Chondrocyte (in vitro differentiated cells): ENCODE measurements around the gene AKAP13. TPM values are rescaled to one million over a fixed set of nuclear protein-coding genes. Genes with fewer than 3 reads are reported as not detected.

ENCODE experiments used
- DNase-seq: peaks from one replicate; pipeline ENCODE4 v3.0.0; 2021; ENCODE audit warnings: mixed read lengths, low spot score
- H3K27ac Mint-ChIP-seq: one replicate; pipeline ENCODE4 v1.8.0; 2021; ENCODE audit warnings: mild to moderate bottlenecking, moderate library complexity, mixed read lengths; ENCODE audit not compliant: unreplicated experiment
- H3K27me3 Mint-ChIP-seq: 2 replicates; pipeline ENCODE4 v1.8.0; 2021; ENCODE audit warnings: low read depth, mixed read lengths
- H3K36me3 Mint-ChIP-seq: 2 replicates; pipeline ENCODE4 v1.8.0; 2021; ENCODE audit warnings: low read depth, mixed read lengths
- H3K4me1 Mint-ChIP-seq: 2 replicates; pipeline ENCODE4 v1.8.0; 2021; ENCODE audit warnings: low read depth, mild to moderate bottlenecking, mixed read lengths
- H3K4me3 Mint-ChIP-seq: one replicate; pipeline ENCODE4 v1.8.0; 2021; ENCODE audit warnings: mild to moderate bottlenecking, moderate library complexity, mixed read lengths; ENCODE audit not compliant: unreplicated experiment
- H3K9me3 Mint-ChIP-seq: 2 replicates; pipeline ENCODE4 v1.8.0; 2021; ENCODE audit warnings: low read depth, mixed read lengths
- total RNA-seq: library from RNA; stranded (reverse); gene quantifications from 3 replicates; pipeline ENCODE4 v1.2.1, GENCODE V29; 2021
- TF ChIP-seq, protein P1 (sequence below): fragments of 200-600 bp; sonication (generic); IDR thresholded peaks from 2 replicates; pipeline ENCODE4 v1.5.0; 2021; ENCODE audit warnings: antibody characterized with exemption, mild to moderate bottlenecking, moderate library complexity

Gene AKAP13
- total RNA-seq, 1 donor from 2014 or later: 80.6 TPM

DNA sequence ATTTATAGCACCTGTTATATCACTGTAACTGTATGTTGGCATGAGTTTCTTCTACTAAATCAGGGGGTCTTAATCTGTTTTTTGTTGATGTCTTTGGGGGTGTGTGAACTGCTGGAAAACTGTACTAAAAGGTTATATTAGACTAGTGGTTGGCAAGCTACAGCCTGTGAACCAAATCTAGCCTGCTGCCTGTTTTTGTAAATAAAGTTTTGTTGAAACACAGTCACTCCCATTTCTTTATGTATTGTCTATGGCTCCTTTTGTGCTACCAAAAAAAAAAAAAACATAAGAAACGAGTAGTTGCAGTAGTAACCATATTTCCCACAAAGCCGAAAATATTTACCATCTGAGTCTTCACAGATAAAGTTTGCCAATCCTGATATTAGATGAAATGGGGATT is 126.7 kb downstream of the AKAP13 start:
- TF ChIP-seq, protein P1, sequence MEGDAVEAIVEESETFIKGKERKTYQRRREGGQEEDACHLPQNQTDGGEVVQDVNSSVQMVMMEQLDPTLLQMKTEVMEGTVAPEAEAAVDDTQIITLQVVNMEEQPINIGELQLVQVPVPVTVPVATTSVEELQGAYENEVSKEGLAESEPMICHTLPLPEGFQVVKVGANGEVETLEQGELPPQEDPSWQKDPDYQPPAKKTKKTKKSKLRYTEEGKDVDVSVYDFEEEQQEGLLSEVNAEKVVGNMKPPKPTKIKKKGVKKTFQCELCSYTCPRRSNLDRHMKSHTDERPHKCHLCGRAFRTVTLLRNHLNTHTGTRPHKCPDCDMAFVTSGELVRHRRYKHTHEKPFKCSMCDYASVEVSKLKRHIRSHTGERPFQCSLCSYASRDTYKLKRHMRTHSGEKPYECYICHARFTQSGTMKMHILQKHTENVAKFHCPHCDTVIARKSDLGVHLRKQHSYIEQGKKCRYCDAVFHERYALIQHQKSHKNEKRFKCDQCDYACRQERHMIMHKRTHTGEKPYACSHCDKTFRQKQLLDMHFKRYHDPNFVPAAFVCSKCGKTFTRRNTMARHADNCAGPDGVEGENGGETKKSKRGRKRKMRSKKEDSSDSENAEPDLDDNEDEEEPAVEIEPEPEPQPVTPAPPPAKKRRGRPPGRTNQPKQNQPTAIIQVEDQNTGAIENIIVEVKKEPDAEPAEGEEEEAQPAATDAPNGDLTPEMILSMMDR: no peak
- Mint-ChIP-seq H3K9me3 (no peaks in the 10 kb centered on the region), H3K27me3 (no peaks in the 10 kb centered on the region), H3K4me3 (no peak overlapping the region), H3K36me3 (no peaks in the 10 kb centered on the region), H3K27ac (no peak overlapping the region), H3K4me1 (peaks cover 15% of the 10 kb centered on the region)
- DNase-seq: no peak

GRCh38 chr15:85509973-85510372 is 129.6 kb downstream of the AKAP13 start:
- Mint-ChIP-seq H3K27ac (no peak overlapping the region), H3K4me1 (peaks cover 11% of the 10 kb centered on the region), H3K9me3 (no peaks in the 10 kb centered on the region), H3K4me3 (no peak overlapping the region), H3K36me3 (no peaks in the 10 kb centered on the region), H3K27me3 (no peaks in the 10 kb centered on the region)
- DNase-seq: no peak
- TF ChIP-seq, protein P1: no peak

GRCh38 chr15:85514413-85514812 is 134.0 kb downstream of the AKAP13 start:
- TF ChIP-seq, protein P1: no peak
- Mint-ChIP-seq H3K4me1 (peaks cover 16% of the 10 kb centered on the region), H3K36me3 (no peaks in the 10 kb centered on the region), H3K27ac (no peak overlapping the region), H3K27me3 (no peaks in the 10 kb centered on the region), H3K9me3 (no peaks in the 10 kb centered on the region), H3K4me3 (no peak overlapping the region)
- DNase-seq: no peak

- no peaks in the 10 kb centered on the region for H3K27me3 Mint-ChIP-seq
- DNase-seq: no peak
- H3K27ac Mint-ChIP-seq: no peak overlapping the region
Measured at GRCh38 chr15:85515212-85515611, 134.8 kb downstream of the AKAP13 start.

DNA sequence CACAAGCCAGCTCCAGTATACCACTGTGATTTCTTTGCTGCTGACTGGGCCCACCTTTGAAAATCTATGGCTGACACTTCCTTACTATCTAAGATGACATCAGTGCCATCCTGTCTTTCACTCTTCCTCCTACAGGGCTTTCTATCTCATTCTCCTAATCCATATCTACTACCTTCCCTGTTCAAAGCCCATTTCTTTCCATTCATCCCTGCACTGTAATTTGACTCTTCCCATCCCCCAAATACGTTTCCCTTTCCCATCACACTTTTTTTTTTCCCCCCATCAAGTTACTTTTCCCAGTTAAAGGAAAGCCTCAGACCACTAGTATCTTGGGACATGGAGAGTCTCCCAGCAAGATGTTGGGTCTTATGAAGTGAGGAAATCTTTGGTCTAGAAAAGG is 136.7 kb downstream of the AKAP13 start:
- TF ChIP-seq, protein P1: no peak

More at GRCh38 chr15:85515212-85515611, 134.8 kb downstream of the AKAP13 start:
- Mint-ChIP-seq H3K4me3 (no peak overlapping the region), H3K9me3 (no peaks in the 10 kb centered on the region), H3K36me3 (no peaks in the 10 kb centered on the region), H3K4me1 (peaks cover 19% of the 10 kb centered on the region)
- TF ChIP-seq, protein P1: no peak

More for the DNA sequence above, 136.7 kb downstream of the AKAP13 start:
- H3K9me3 Mint-ChIP-seq: no peaks in the 10 kb centered on the region
- H3K4me1 Mint-ChIP-seq: peaks cover 19% of the 10 kb centered on the region
- no peak overlapping the region for H3K4me3 Mint-ChIP-seq
- no peak overlapping the region for H3K27ac Mint-ChIP-seq
- no peak for DNase-seq
- H3K36me3 Mint-ChIP-seq: no peaks in the 10 kb centered on the region
- H3K27me3 Mint-ChIP-seq: no peaks in the 10 kb centered on the region
